ENCODE results near the gene HSBP1L1. TPM values are rescaled to one million over a fixed set of nuclear protein-coding genes. Genes with fewer than 3 reads are reported as not detected.

The HSBP1L1 gene
- total RNA-seq = 13.7 and 61.7 TPM in 2 replicates

GRCh38 chr18:79964330-79965118, at the start of gene HSBP1L1:
HSBP1L1 (plus strand) TSS chr18:79964643; CDS start chr18:79964736, 93 bp downstream.

GRCh38 chr18:79951545-79952455, 12.6 kb upstream of the HSBP1L1 start, which contains the start of gene SLC66A2:
SLC66A2 (minus strand) TSS chr18:79951653; CDS start chr18:79950926, 727 bp downstream.

GRCh38 chr18:79988451-79989194, 24.2 kb downstream of the HSBP1L1 start, which contains the start of gene TXNL4A:
TXNL4A (minus strand) TSS chr18:79988563; CDS start chr18:79988392, 171 bp downstream.

Other genes starting within 250 kb of the HSBP1L1 start
- gene KCNG2, start 166.7 kb upstream of the HSBP1L1 start, total RNA-seq = 4.7 and 18.8 TPM in 2 replicates
- gene SLC66A2, start 13.0 kb upstream of the HSBP1L1 start, total RNA-seq = 29.2 and 45.0 TPM in 2 replicates
- gene TXNL4A, start 23.9 kb downstream of the HSBP1L1 start, total RNA-seq = 46.5 and 58.8 TPM in 2 replicates
- 13.4 and 29.5 TPM in 2 replicates for gene RBFA, start 69.8 kb downstream of the HSBP1L1 start, total RNA-seq
- 19.0 and 20.7 TPM in 2 replicates for gene ADNP2, start 144.6 kb downstream of the HSBP1L1 start, total RNA-seq

All from epithelial cell of alveolus of lung (primary cell).